HCT116 (cell line): ENCODE measurements around the gene CBLC. TPM values are rescaled to one million over a fixed set of nuclear protein-coding genes. Genes with fewer than 3 reads are reported as not detected.

Source experiments
- ATAC-seq: fragments of 200-7000 bp; cut with Tn5 transposase; 2 replicates; pipeline ENCODE4 v1.9.1; 2020; ENCODE audit warnings: mild to moderate bottlenecking, moderate library complexity
- BruUV-seq: library from RNA; stranded (reverse); fragments of 400-500 nt; replicated peaks from 2 replicates; lab custom pipeline; 2021; lab: Mats Ljungman, UMichigan
- CTCF ChIA-PET: fragments of 300-600 bp; sonication (Branson Sonifier 250); formaldehyde crosslinking; loops from one replicate; lab custom pipeline; 2021; ENCODE audit warnings: antibody characterized with exemption; lab: Charles Lee
- POLR2A ChIA-PET: fragments of 300-600, 350-600 bp; sonication (Branson Sonifier 250); formaldehyde crosslinking; loops from one replicate; lab custom pipeline; 2021; ENCODE audit warnings: antibody characterized with exemption; lab: Charles Lee
- RAD21 ChIA-PET, 2 experiments: fragments of 300-600 bp; sonication (Branson Sonifier 250); formaldehyde crosslinking; loops; one replicate each; lab custom pipeline; 2023; ENCODE audit warnings: low total read pairs in 2 of 2; ENCODE audit not compliant: uncharacterized antibody in 2 of 2, unreplicated experiment in 2 of 2, low non-redundant PET in 1 of 2; lab: Charles Lee
- DNase-seq: peaks from one replicate; pipeline ENCODE4 v3.0.0-alpha.2; 2010; ENCODE audit warnings: low read depth, low spot score
- H2AFZ ChIP-seq: fragments of 200-600 bp; shearing (Covaris generic), sonication (generic); 2 replicates; pipeline ENCODE4 v1.6.1; 2017; ENCODE audit warnings: low read depth, mixed run types, mixed read lengths, antibody characterized with exemption, low read length; ENCODE audit not compliant: poor library complexity, severe bottlenecking
- H3K27ac ChIP-seq: 2 replicates; pipeline ENCODE4 v1.5.1; 2012; ENCODE audit warnings: low read depth, low read length
- H3K27me3 ChIP-seq: fragments of 200-600 bp; sonication (generic); 2 replicates; pipeline ENCODE4 v1.6.1; 2016; ENCODE audit warnings: mixed run types, low read length, mixed read lengths; ENCODE audit not compliant: insufficient read depth
- H3K36me3 ChIP-seq, 2 experiments: fragments of 200-500 bp in 1 of 2; fragments of 200-600 bp in 1 of 2; sonication (Bioruptor generic) in 1 of 2; sonication (generic) in 1 of 2; 2 replicates each; pipeline versions ENCODE4 v1.5.1 to v1.6.1; 2014 to 2016; ENCODE audit warnings: low read length in 2 of 2, inconsistent platforms in 1 of 2, mixed read lengths in 1 of 2, mixed run types in 1 of 2; ENCODE audit not compliant: insufficient read depth in 2 of 2, control insufficient read depth in 1 of 2
- H3K4me1 ChIP-seq, 2 experiments: fragments of 200-600 bp in 1 of 2; sonication (generic) in 1 of 2; 2 replicates each; pipeline versions ENCODE4 v1.5.1 to v1.6.1; 2012 to 2017; ENCODE audit warnings: low read length in 2 of 2, inconsistent platforms in 1 of 2, mild to moderate bottlenecking in 1 of 2, mixed read lengths in 1 of 2, mixed run types in 1 of 2, moderate library complexity in 1 of 2; ENCODE audit not compliant: insufficient read depth in 2 of 2, control insufficient read depth in 1 of 2
- H3K4me2 ChIP-seq: fragments of 200-600 bp; sonication (generic); 2 replicates; pipeline ENCODE4 v1.6.1; 2017; ENCODE audit warnings: mixed run types, low read length, mixed read lengths
- H3K4me3 ChIP-seq, 2 experiments: fragments of 200-600 bp in 1 of 2; sonication (generic) in 1 of 2; replicated peaks in 1 of 2; 2 replicates each; pipeline ENCODE4 v1.5.1; 2011 to 2016; ENCODE audit warnings: low read length in 2 of 2, control low read depth in 1 of 2, low read depth in 1 of 2, mild to moderate bottlenecking in 1 of 2, mixed read lengths in 1 of 2, mixed run types in 1 of 2
- H3K79me2 ChIP-seq: fragments of 200-600 bp; sonication (generic); 2 replicates; pipeline ENCODE4 v1.6.1; 2017; ENCODE audit warnings: mild to moderate bottlenecking, mixed run types, low read length, moderate library complexity, mixed read lengths; ENCODE audit not compliant: insufficient read depth
- H3K9ac ChIP-seq: fragments of 200-600 bp; sonication (generic); 2 replicates; pipeline ENCODE4 v1.6.1; 2016; ENCODE audit warnings: low read length, mixed read lengths
- H3K9me2 ChIP-seq: fragments of 200-600 bp; sonication (generic), shearing (Covaris generic); 2 replicates; pipeline ENCODE4 v1.6.1; 2017; ENCODE audit warnings: mixed run types, mild to moderate bottlenecking, moderate library complexity; ENCODE audit not compliant: insufficient read depth
- H3K9me3 ChIP-seq, 2 experiments: fragments of 200-500 bp in 1 of 2; fragments of 200-600 bp in 1 of 2; sonication (Bioruptor generic) in 1 of 2; sonication (generic) in 1 of 2; 2 replicates each; pipeline ENCODE4 v1.6.1; 2014 to 2017; ENCODE audit warnings: low read length in 2 of 2, mixed read lengths in 2 of 2, inconsistent platforms in 1 of 2, low read depth in 1 of 2, mild to moderate bottlenecking in 1 of 2, mixed run types in 1 of 2, moderate library complexity in 1 of 2; ENCODE audit not compliant: control insufficient read depth in 1 of 2, insufficient read depth in 1 of 2
- H4K20me1 ChIP-seq: fragments of 200-600 bp; sonication (generic), shearing (Covaris generic); 2 replicates; pipeline ENCODE4 v1.6.1; 2017; ENCODE audit warnings: mixed run types, mild to moderate bottlenecking, moderate library complexity; ENCODE audit not compliant: insufficient read depth
- EGR1 ChIP-seq: IDR thresholded peaks from 2 replicates; pipeline ENCODE4 v1.6.1; 2012; ENCODE audit warnings: low read depth
- POLR2AphosphoS5 ChIP-seq: IDR thresholded peaks from 2 replicates; pipeline ENCODE4 v1.6.1; 2011; ENCODE audit warnings: mild to moderate bottlenecking, low read depth, low read length, moderate library complexity
- YY1 ChIP-seq: IDR thresholded peaks from 2 replicates; pipeline ENCODE4 v1.6.1; 2011; ENCODE audit warnings: low read length, low read depth, moderate library complexity, mild to moderate bottlenecking; ENCODE audit not compliant: insufficient replicate concordance; ENCODE audit errors: extremely low read depth
- ZFX ChIP-seq: fragments of 450-650 bp; IDR thresholded peaks from 2 replicates; pipeline ENCODE4 v1.6.1; 2017
- intact Hi-C: fragments of 100-400 bp; cut with micrococcal nuclease; formaldehyde crosslinking; loops from 2 replicates; pipeline ENCODE4 v1.10.0; 2022
- total RNA-seq: library from RNA; stranded (reverse); gene quantifications from one replicate; pipeline ENCODE4 v1.2.1, GENCODE V29; 2021; ENCODE audit not compliant: unreplicated experiment

Gene CBLC
- total RNA-seq, 1 experiment from 2014 or later: 54.3 TPM

DNA sequence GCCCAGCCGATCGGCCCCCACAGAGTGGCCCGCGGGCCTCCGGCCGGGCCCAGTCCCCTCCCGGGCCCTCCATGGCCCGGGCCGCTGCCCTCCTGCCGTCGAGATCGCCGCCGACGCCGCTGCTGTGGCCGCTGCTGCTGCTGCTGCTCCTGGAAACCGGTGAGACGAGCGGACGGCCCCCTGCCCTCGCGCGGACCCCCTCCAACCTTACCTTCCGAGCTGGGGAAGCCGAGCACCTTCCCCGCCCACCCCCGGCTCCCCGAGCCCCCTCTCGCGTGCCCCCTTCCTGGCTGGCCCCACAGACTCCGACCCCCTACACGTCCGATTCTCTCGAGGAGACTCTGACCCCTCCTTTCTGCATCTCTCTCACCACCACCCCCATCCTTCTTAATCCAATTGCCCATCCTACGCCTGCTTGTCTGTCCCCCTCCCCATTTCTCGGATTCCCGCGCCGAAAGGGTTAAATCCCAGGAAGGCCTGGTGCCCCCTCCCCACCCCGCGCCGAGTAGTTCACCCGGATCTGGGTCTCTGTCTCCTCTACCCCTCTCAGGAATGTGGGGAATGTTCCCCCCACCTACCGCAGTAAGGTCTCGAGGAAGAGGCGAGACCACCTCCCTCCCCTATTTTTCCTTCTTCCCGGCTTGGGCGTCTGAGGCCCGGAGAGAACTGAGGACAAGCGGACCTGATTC, 68.9 kb downstream of the CBLC start:
- peaks cover 55% of the 10 kb centered on the region for H3K79me2 ChIP-seq
- RAD21 ChIA-PET: interaction anchor here (0.7 to 0.9 kb wide), 3 partner anchors 40 to 76 kb away, joined by 3 read pairs; no protein-coding TSS in a partner anchor
- H3K4me3 ChIP-seq: peak overlapping the region; percentile 98 to 99
- peak overlapping the region; percentile 92 for H3K27ac ChIP-seq
- BruUV-seq: no TSS peak
- intact Hi-C loops: loop anchor here (5.0 to 10.0 kb wide), 2 partner anchors 106 to 162 kb away; no protein-coding TSS in a partner anchor
- CTCF ChIA-PET: interaction anchor here (1.0 to 1.5 kb wide), 6 partner anchors 11 to 210 kb away, joined by 3 to 18 read pairs (median 6); no protein-coding TSS in a partner anchor
- TF ChIP-seq ZFX: peak; percentile 66; the same call in 1 of the 2 replicates
- TF ChIP-seq YY1: no peak
- H3K9me3 ChIP-seq: no peaks in the 10 kb centered on the region
- ATAC-seq (peak; percentile 3), DNase-seq (no peak)
- H3K27me3 ChIP-seq: no peaks in the 10 kb centered on the region
- no peaks in the 10 kb centered on the region for H4K20me1 ChIP-seq
- H2AFZ ChIP-seq: no peak overlapping the region
- H3K9ac ChIP-seq: peak overlapping the region; percentile 93
- POLR2A ChIA-PET: interaction anchor here (1.4 kb wide), 1 partner anchor 44 kb away, joined by 5 read pairs; the partner anchor contains the start of gene TOMM40
- peaks cover 22 to 65% of the 10 kb centered on the region in 2 experiments for H3K4me1 ChIP-seq
- no peaks in the 10 kb centered on the region for H3K9me2 ChIP-seq
- no peaks in the 10 kb centered on the region; a peak in 1 of 4 replicates for H3K36me3 ChIP-seq
- H3K4me2 ChIP-seq: peak overlapping the region; percentile 97

DNA sequence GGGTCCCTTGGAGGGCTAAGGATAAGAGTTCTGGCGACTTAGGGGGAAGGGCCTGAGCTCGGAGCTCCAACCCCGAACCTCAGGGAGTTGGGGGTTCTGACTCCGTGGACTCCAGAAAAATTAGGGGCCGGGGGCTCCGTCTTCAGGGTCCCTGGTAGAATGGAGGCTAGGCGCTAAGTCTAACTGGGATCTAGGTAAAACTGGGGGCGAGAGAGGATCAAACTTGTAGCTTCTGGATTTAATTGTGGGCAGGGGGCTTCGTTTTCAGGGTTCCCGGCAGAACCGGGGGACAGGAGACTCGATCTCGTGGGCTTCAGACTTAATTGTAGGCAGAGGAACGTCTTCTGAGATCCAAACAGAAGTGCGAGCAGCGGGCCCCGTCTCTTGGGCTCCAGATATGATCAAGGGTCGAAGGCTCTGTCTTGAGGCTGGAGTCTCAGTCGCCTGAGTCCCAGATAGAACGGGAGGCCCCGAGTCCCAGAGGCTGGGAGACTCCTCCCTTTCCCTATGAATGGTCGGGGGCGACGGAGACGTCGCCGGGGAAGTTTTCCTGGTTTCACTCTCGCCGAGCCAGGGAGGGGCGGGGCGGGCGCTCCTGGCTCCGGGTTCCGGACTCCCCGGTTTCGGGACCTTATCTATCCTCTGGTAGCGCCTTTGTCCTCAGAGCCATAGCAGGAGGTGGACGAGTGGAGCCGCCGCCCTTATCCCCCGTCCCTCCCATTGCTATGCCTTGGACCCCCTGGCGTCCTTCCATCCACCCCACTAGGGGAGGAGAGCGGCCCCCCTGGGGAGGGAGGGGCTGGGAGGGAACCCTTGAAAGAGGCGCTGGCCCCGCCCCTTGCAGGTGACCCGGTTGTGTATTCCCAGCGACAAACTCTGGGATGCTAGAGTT, 69.7 kb downstream of the CBLC start:
- H3K9ac ChIP-seq: peak overlapping the region; percentile 93
- no peaks in the 10 kb centered on the region for H4K20me1 ChIP-seq
- CTCF ChIA-PET: no interaction called here
- no peaks in the 10 kb centered on the region for H3K27me3 ChIP-seq
- peak; percentile 10 for ATAC-seq
- TF ChIP-seq EGR1 (no peak), POLR2AphosphoS5 (peak; percentile 60)
- H3K27ac ChIP-seq: peak overlapping the region; percentile 92
- TSS peak; percentile 62 for BruUV-seq
- H3K79me2 ChIP-seq: peaks cover 61% of the 10 kb centered on the region
- peak; percentile 8 for DNase-seq
- peak overlapping the region; percentile 97 for H3K4me2 ChIP-seq
- peaks cover 20 to 57% of the 10 kb centered on the region in 2 experiments for H3K4me1 ChIP-seq
- POLR2A ChIA-PET: interaction anchor here (1.0 kb wide), 1 partner anchor 43 kb away, joined by 4 read pairs; the partner anchor contains the start of gene TOMM40
- H3K9me3 ChIP-seq: no peaks in the 10 kb centered on the region
- H3K36me3 ChIP-seq: no peaks in the 10 kb centered on the region; a peak in 1 of 4 replicates
- RAD21 ChIA-PET: no interaction called here
- no peak overlapping the region for H2AFZ ChIP-seq
- no peaks in the 10 kb centered on the region for H3K9me2 ChIP-seq
- H3K4me3 ChIP-seq: peak overlapping the region; percentile 98 to 99
- intact Hi-C loops: loop anchor here (5.0 to 10.0 kb wide), 2 partner anchors 105 to 163 kb away; no protein-coding TSS in a partner anchor
